ENCODE results near the gene HEPH. TPM values are rescaled to one million over a fixed set of nuclear protein-coding genes. Genes with fewer than 3 reads are reported as not detected.

Gene HEPH
- 23.2 and 26.9 TPM in 2 replicates for total RNA-seq

GRCh38 chrX:66163849-66164411, at the start of gene HEPH:
TSS of gene HEPH (plus strand) at chrX:66164247. CDS start at chrX:66170571, 6,324 bp downstream.

Other genes with a start within 250 kb of the HEPH start
- gene VSIG4, start 124.2 kb upstream of the HEPH start, total RNA-seq, result not detected in 2 replicates

Measured in pericardium fibroblast (primary cell).